GM21423 (cell line): ENCODE results near the gene GBA2.

Source experiments
- ATAC-seq: cut with Tn5 transposase; IDR thresholded peaks from one replicate; pipeline ENCODE4 v1.9.1; 2021; ENCODE audit warnings: mild to moderate bottlenecking, moderate library complexity; ENCODE audit not compliant: unreplicated experiment

GBA2 gene

GRCh38 chr9:35718721-35719511 lies 30.1 kb downstream of the GBA2 start:
- ATAC-seq = peak; percentile 71

GRCh38 chr9:35717132-35717870 lies 31.7 kb downstream of the GBA2 start:
- ATAC-seq = no peak

GRCh38 chr9:35716230-35716629 lies 32.8 kb downstream of the GBA2 start:
- ATAC-seq = no peak

- no peak for ATAC-seq
These were observed 34.3 kb downstream of the GBA2 start for GRCh38 chr9:35714579-35715252.

GRCh38 chr9:35714123-35714522 lies 34.9 kb downstream of the GBA2 start:
- ATAC-seq = no peak

- ATAC-seq = no peak
These were observed 35.5 kb downstream of the GBA2 start for GRCh38 chr9:35713578-35713977.

- no peak for ATAC-seq
These were observed 36.1 kb downstream of the GBA2 start for GRCh38 chr9:35712762-35713400.

- ATAC-seq = no peak
These were observed 37.3 kb downstream of the GBA2 start for GRCh38 chr9:35711501-35712428.

- ATAC-seq = no peak
These were observed 38.1 kb downstream of the GBA2 start for GRCh38 chr9:35710818-35711500.

GRCh38 chr9:35708146-35708545 lies 40.9 kb downstream of the GBA2 start:
- ATAC-seq = no peak

GRCh38 chr9:35706951-35707350 lies 42.1 kb downstream of the GBA2 start:
- ATAC-seq = no peak

GRCh38 chr9:35705836-35706430 lies 43.1 kb downstream of the GBA2 start:
- ATAC-seq = no peak

- ATAC-seq = no peak
These were observed 43.7 kb downstream of the GBA2 start for GRCh38 chr9:35705372-35705771.

GRCh38 chr9:35703906-35704672 lies 44.9 kb downstream of the GBA2 start:
- ATAC-seq = no peak

- no peak for ATAC-seq
These were observed 46.3 kb downstream of the GBA2 start for GRCh38 chr9:35702696-35703095.

GRCh38 chr9:35700942-35701341 lies 48.1 kb downstream of the GBA2 start:
- no peak for ATAC-seq

GRCh38 chr9:35700031-35700430 lies 49.0 kb downstream of the GBA2 start:
- no peak for ATAC-seq

GRCh38 chr9:35698231-35698630 lies 50.8 kb downstream of the GBA2 start:
- ATAC-seq = no peak
